ENCODE measurements around the gene NR3C2. TPM values are rescaled to one million over a fixed set of nuclear protein-coding genes. Genes with fewer than 3 reads are reported as not detected.

NR3C2 gene
- polyA plus RNA-seq, 3 donors: 0.09 to 0.27 (median 0.20) TPM

DNA sequence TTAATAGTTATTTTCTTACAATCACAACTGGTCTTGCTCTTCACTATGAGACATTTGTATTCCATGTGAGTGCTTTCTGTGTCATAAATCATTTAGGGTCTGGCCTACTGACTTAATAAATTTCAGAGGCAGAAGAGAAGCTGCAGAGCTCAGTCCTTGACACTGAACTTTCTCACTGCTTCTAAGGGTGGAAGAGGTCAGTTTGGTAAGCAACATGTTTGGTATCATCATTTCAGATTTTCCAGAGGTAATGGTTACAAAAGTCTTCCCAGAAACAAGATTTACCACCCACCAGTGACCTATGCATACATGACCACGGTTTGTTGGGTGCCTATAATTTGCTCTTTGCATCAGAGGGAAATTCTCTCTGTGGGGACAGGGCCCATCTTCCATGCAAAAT is 148.6 kb downstream of the NR3C2 start:
- Mint-ChIP-seq H3K4me1 (no peaks in the 10 kb centered on the region), H3K27me3 (ENCODE audit: low read depth in 3 of 3) (peaks cover 0 to 1% (median 0%) of the 10 kb centered on the region in 3 donors), H3K36me3 (no peaks in the 10 kb centered on the region), H3K27ac (no peak overlapping the region), H3K4me3 (no peak overlapping the region), H3K9me3 (peaks cover 0 to 3% (median under 1%) of the 10 kb centered on the region in 7 donors)
- TF ChIP-seq, protein P1, sequence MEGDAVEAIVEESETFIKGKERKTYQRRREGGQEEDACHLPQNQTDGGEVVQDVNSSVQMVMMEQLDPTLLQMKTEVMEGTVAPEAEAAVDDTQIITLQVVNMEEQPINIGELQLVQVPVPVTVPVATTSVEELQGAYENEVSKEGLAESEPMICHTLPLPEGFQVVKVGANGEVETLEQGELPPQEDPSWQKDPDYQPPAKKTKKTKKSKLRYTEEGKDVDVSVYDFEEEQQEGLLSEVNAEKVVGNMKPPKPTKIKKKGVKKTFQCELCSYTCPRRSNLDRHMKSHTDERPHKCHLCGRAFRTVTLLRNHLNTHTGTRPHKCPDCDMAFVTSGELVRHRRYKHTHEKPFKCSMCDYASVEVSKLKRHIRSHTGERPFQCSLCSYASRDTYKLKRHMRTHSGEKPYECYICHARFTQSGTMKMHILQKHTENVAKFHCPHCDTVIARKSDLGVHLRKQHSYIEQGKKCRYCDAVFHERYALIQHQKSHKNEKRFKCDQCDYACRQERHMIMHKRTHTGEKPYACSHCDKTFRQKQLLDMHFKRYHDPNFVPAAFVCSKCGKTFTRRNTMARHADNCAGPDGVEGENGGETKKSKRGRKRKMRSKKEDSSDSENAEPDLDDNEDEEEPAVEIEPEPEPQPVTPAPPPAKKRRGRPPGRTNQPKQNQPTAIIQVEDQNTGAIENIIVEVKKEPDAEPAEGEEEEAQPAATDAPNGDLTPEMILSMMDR (IDR thresholded peaks at IDR 0.05): no peak
- no peaks in the 10 kb centered on the region for H3K9me3 ChIP-seq (replicated peaks in 1 of 2; ENCODE audit: control insufficient read depth in 1 of 2, insufficient read depth in 1 of 2, low read length in 2 of 2)
- intact Hi-C loops (cut with micrococcal nuclease): no loop called here
- no peak overlapping the region for H3K4me3 ChIP-seq (replicated peaks in 1 of 3; ENCODE audit: low read depth in 2 of 3, low read length in 3 of 3)
- no peaks in the 10 kb centered on the region for H3K27me3 ChIP-seq (ENCODE audit: control insufficient read depth in 2 of 2, insufficient read depth in 2 of 2, low read length in 2 of 2)
- no peak overlapping the region for H3K9ac ChIP-seq (ENCODE audit: insufficient read depth, low read length, poor library complexity, severe bottlenecking)
- H3K79me2 ChIP-seq (ENCODE audit: insufficient read depth, low read length): no peaks in the 10 kb centered on the region
- no peaks in the 10 kb centered on the region for H3K36me3 ChIP-seq (replicated peaks in 1 of 2; ENCODE audit: control insufficient read depth in 1 of 2, insufficient read depth in 2 of 2, low read length in 2 of 2)
- no peak overlapping the region for H2AFZ ChIP-seq (ENCODE audit: insufficient read depth, low read depth, low read length, poor library complexity, severe bottlenecking)
- no CpG with 5 or more reads among the region's 1 CpG for WGBS (ENCODE audit: insufficient coverage)
- H3K4me2 ChIP-seq (replicated peaks; ENCODE audit: extremely low read depth, low read length, poor library complexity, severe bottlenecking): no peak overlapping the region
- DNase-seq: no peak
- no peak overlapping the region for H3K27ac ChIP-seq (ENCODE audit: low read depth in 1 of 2, low read length in 2 of 2)
- no peaks in the 10 kb centered on the region for H4K20me1 ChIP-seq (ENCODE audit: insufficient read depth, low read length)
- H3K4me1 ChIP-seq (ENCODE audit: control insufficient read depth in 1 of 2, insufficient read depth in 2 of 2, low read length in 2 of 2): no peaks in the 10 kb centered on the region

DNA sequence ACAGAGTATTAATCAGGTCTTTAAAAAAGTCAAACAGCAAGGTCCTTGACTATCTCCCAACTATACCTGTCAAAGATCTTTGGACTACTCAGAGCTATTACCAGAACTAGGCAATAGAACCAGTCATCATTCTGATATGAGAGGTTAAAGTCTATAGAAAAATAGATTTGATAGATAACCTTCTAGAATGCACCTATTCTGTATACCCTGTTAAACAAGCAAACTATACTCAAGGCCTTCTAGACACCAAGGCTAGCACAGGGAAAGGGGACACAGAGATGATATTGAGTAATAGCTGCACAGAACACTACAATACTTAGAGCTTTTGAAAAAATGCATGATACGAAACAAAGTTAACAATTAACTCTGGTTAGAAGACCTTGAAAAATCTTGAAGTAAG is 149.5 kb downstream of the NR3C2 start:
- no peak overlapping the region for H3K4me2 ChIP-seq (replicated peaks; ENCODE audit: extremely low read depth, low read length, poor library complexity, severe bottlenecking)
- no peak overlapping the region for H2AFZ ChIP-seq (ENCODE audit: insufficient read depth, low read depth, low read length, poor library complexity, severe bottlenecking)
- no peaks in the 10 kb centered on the region for H3K79me2 ChIP-seq (ENCODE audit: insufficient read depth, low read length)
- Mint-ChIP-seq H3K36me3 (no peaks in the 10 kb centered on the region), H3K27ac (no peak overlapping the region), H3K9me3 (peaks cover 0 to 2% (median 0%) of the 10 kb centered on the region in 7 donors), H3K4me1 (no peaks in the 10 kb centered on the region), H3K4me3 (no peak overlapping the region), H3K27me3 (ENCODE audit: low read depth in 3 of 3) (no peaks in the 10 kb centered on the region)
- no peaks in the 10 kb centered on the region for H3K36me3 ChIP-seq (replicated peaks in 1 of 2; ENCODE audit: control insufficient read depth in 1 of 2, insufficient read depth in 2 of 2, low read length in 2 of 2)
- WGBS (ENCODE audit: insufficient coverage): no CpG with 5 or more reads among the region's 1 CpG
- H3K4me1 ChIP-seq (ENCODE audit: control insufficient read depth in 1 of 2, insufficient read depth in 2 of 2, low read length in 2 of 2): no peaks in the 10 kb centered on the region
- TF ChIP-seq, protein P1 (IDR thresholded peaks at IDR 0.05): no peak
- H3K4me3 ChIP-seq (replicated peaks in 1 of 3; ENCODE audit: low read depth in 2 of 3, low read length in 3 of 3): no peak overlapping the region
- H4K20me1 ChIP-seq (ENCODE audit: insufficient read depth, low read length): no peaks in the 10 kb centered on the region
- no peak overlapping the region for H3K27ac ChIP-seq (ENCODE audit: low read depth in 1 of 2, low read length in 2 of 2)
- H3K27me3 ChIP-seq (ENCODE audit: control insufficient read depth in 2 of 2, insufficient read depth in 2 of 2, low read length in 2 of 2): no peaks in the 10 kb centered on the region
- no peak for DNase-seq
- intact Hi-C loops (cut with micrococcal nuclease): no loop called here
- H3K9ac ChIP-seq (ENCODE audit: insufficient read depth, low read length, poor library complexity, severe bottlenecking): no peak overlapping the region
- H3K9me3 ChIP-seq (replicated peaks in 1 of 2; ENCODE audit: control insufficient read depth in 1 of 2, insufficient read depth in 1 of 2, low read length in 2 of 2): no peaks in the 10 kb centered on the region
